Parathyroid adenoma (tissue), 2 donors: ENCODE results near the gene ETFA.
"Not testable (repeated sequence)": the region's sequence is repeated elsewhere in the genome, so short reads cannot be mapped to it uniquely, and the experiment has no call there.

Source experiments
- H2AFZ ChIP-seq: fragments of 300-600 bp; sonication (generic); one replicate; pipeline ENCODE4 v1.7.0; 2017; ENCODE audit warnings: antibody characterized with exemption, mild to moderate bottlenecking
- H3K27ac ChIP-seq: fragments of 300-600 bp; sonication (generic); one replicate; pipeline ENCODE4 v1.7.0; 2017
- H3K27me3 ChIP-seq: fragments of 300-600 bp; sonication (generic); one replicate; pipeline ENCODE4 v1.7.0; 2017; ENCODE audit warnings: low read length; ENCODE audit not compliant: control insufficient read depth, insufficient read depth
- H3K36me3 ChIP-seq: fragments of 300-600 bp; sonication (generic); one replicate; pipeline ENCODE4 v1.7.0; 2017; ENCODE audit warnings: low read length; ENCODE audit not compliant: control insufficient read depth, insufficient read depth
- H3K4me1 ChIP-seq: fragments of 300-600 bp; sonication (generic); one replicate; pipeline ENCODE4 v1.7.0; 2017; ENCODE audit warnings: control low read depth
- H3K4me2 ChIP-seq: fragments of 300-600 bp; sonication (generic); one replicate; pipeline ENCODE4 v1.7.0; 2017; ENCODE audit warnings: low read length
- H3K4me3 ChIP-seq: fragments of 300-600 bp; sonication (generic); one replicate; pipeline ENCODE4 v1.7.0; 2017; ENCODE audit warnings: low read depth, low read length
- H3K79me2 ChIP-seq: fragments of 300-600 bp; sonication (generic); one replicate; pipeline ENCODE4 v1.7.0; 2017; ENCODE audit warnings: control low read depth
- H3K9ac ChIP-seq: fragments of 300-600 bp; sonication (generic); one replicate; pipeline ENCODE4 v1.7.0; 2017; ENCODE audit warnings: mild to moderate bottlenecking
- H3K9me3 ChIP-seq: fragments of 300-600 bp; sonication (generic); one replicate; pipeline ENCODE4 v1.7.0; 2017; ENCODE audit warnings: low read length; ENCODE audit not compliant: control insufficient read depth
- CTCF ChIP-seq: fragments of 300-600 bp; sonication (generic); IDR thresholded peaks from one replicate; pipeline ENCODE4 v1.7.0; 2017; ENCODE audit warnings: antibody characterized with exemption, mild to moderate bottlenecking
- donor health status: primary hyperparathyroidism.

ETFA gene

DNA sequence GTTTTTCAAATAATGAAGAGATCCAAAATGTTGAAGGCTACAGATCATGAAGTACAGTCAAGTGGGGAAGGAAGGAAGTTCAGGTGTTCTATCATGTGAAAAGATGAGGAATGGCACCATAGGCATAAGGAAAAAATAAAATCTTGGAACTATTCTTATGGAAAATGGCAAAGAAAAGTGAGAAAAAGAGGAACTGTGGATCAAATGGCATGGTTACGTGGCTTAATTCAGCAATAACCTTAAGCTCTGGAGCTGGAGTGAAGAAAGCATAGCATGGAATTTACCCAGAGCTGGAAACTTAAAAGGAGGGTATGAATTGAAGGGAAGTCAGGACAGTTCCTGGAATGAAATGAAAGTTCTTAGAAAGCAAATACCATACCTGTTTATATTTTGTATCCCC, 14.4 kb downstream of the ETFA start:
- Histone ChIP-seq H3K27me3 (no peaks in the 10 kb centered on the region), H3K4me1 (no peaks in the 10 kb centered on the region), H3K4me3 (no peak overlapping the region), H3K79me2 (peaks cover 7% of the 10 kb centered on the region), H3K9ac (no peak overlapping the region), H3K27ac (no peak overlapping the region), H3K36me3 (no peaks in the 10 kb centered on the region), H3K4me2 (no peak overlapping the region), H2AFZ (no peak overlapping the region), H3K9me3 (no peaks in the 10 kb centered on the region)
- TF ChIP-seq CTCF = no peak

DNA sequence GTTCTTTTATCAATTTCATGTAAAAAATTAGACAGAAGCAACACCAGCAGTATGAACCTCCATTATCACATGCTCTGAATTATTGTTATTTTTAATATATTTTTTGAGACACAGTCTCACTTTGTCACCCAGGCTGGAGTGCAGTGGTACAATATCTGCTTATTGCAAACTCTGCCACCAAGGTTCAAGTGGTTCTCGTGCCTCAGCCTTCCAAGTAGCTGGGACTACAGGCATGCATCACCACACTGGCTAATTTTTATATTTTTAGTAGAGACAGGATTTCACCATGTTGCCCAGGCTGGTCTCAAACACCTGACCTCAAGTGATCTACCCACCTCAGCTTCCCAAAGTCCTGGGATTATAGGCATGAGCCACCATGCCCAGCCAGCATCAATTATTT, 16.8 kb downstream of the ETFA start:
- H3K27ac ChIP-seq, H3K4me1 ChIP-seq, H2AFZ ChIP-seq, H3K9ac ChIP-seq, H3K79me2 ChIP-seq, H3K9me3 ChIP-seq, H3K4me3 ChIP-seq, H3K36me3 ChIP-seq, H3K27me3 ChIP-seq, H3K4me2 ChIP-seq: not testable (repeated sequence)

DNA sequence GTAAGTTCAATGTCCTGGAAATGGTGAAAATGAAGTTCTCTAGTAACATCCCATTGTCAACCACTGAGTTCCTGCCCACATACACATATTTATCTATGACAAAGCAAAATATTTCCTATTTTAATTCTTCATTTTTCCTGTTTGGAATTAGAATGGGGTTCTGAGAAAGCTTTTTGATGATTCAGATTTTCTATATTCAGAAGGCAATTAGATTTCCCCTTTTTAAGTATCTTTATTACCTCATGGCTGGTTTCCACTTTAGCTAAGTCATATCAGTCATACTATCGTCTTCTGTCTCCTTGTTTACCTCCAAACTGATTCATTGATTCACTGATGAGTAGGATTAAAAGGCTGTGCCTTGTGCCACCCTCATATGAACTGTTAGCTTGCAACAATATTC, 17.9 kb downstream of the ETFA start:
- no peak overlapping the region for H3K4me3 ChIP-seq
- H3K9me3 ChIP-seq = no peaks in the 10 kb centered on the region
- no peaks in the 10 kb centered on the region for H3K79me2 ChIP-seq
- no peaks in the 10 kb centered on the region for H3K4me1 ChIP-seq
- TF ChIP-seq CTCF = no peak
- no peaks in the 10 kb centered on the region for H3K27me3 ChIP-seq
- no peaks in the 10 kb centered on the region for H3K36me3 ChIP-seq
- H3K4me2 ChIP-seq = no peak overlapping the region
- no peak overlapping the region for H3K27ac ChIP-seq
- H2AFZ ChIP-seq = no peak overlapping the region
- H3K9ac ChIP-seq = no peak overlapping the region

DNA sequence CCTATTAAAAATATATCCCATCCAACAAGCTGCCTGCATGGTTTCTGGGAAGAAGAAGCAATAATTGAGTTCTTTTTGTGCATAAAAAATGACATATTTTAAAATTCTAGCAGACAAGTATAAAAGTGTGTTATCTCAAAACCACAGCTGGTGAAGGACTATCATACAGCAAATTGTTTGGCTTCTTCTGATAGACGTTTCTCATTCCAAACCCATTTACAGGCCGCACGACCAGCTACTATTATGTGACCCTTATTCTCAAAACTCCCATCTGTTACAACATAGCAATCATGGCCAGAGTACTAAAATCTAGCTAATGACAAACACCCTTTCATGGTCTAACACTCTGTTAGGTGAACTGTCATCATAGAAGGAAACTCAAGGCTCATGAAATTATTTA, 21.7 kb downstream of the ETFA start:
- no peak overlapping the region for H3K9ac ChIP-seq
- H3K36me3 ChIP-seq = no peaks in the 10 kb centered on the region
- H2AFZ ChIP-seq = no peak overlapping the region
- no peak overlapping the region for H3K4me3 ChIP-seq
- H3K79me2 ChIP-seq = no peaks in the 10 kb centered on the region
- no peaks in the 10 kb centered on the region for H3K4me1 ChIP-seq
- TF ChIP-seq CTCF = no peak
- no peaks in the 10 kb centered on the region for H3K27me3 ChIP-seq
- no peak overlapping the region for H3K27ac ChIP-seq
- no peaks in the 10 kb centered on the region for H3K9me3 ChIP-seq
- H3K4me2 ChIP-seq = no peak overlapping the region

GRCh38 chr15:76286271-76286879, 24.9 kb downstream of the ETFA start:
- no peak for TF ChIP-seq CTCF
- no peak overlapping the region for H3K9ac ChIP-seq
- H3K79me2 ChIP-seq = no peaks in the 10 kb centered on the region
- H3K4me2 ChIP-seq = no peak overlapping the region
- no peak overlapping the region for H3K27ac ChIP-seq
- no peaks in the 10 kb centered on the region for H3K4me1 ChIP-seq
- no peak overlapping the region for H2AFZ ChIP-seq
- no peaks in the 10 kb centered on the region for H3K36me3 ChIP-seq
- H3K27me3 ChIP-seq = no peaks in the 10 kb centered on the region
- no peak overlapping the region for H3K4me3 ChIP-seq
- H3K9me3 ChIP-seq = no peaks in the 10 kb centered on the region
